GM12878 (cell line): Measurements from ENCODE around the gene FABP7. TPM values are rescaled to one million over a fixed set of nuclear protein-coding genes. Genes with fewer than 3 reads are reported as not detected.

Experiments used
- CUX1 ChIP-seq: IDR thresholded peaks from 2 replicates; pipeline ENCODE4 v1.6.1; 2012; ENCODE audit warnings: improper control_type of control experiment, low read depth, low read length; ENCODE audit not compliant: insufficient replicate concordance
- IRF4 ChIP-seq: IDR thresholded peaks from 2 replicates; pipeline ENCODE4 v1.6.1; 2011; ENCODE audit warnings: low read depth, low read length
- PKNOX1 ChIP-seq: fragments of 450-650 bp; IDR thresholded peaks from 2 replicates; pipeline ENCODE4 v1.6.1; 2016; ENCODE audit warnings: mild to moderate bottlenecking
- SREBF1 ChIP-seq: IDR thresholded peaks from 2 replicates; pipeline ENCODE4 v1.6.1; 2012; ENCODE audit warnings: mild to moderate bottlenecking, low read length
- USF2 ChIP-seq: IDR thresholded peaks from 2 replicates; pipeline ENCODE4 v1.6.1; 2011; ENCODE audit warnings: low read depth, low read length, improper control_type of control experiment, borderline replicate concordance
- ZBED1 ChIP-seq: IDR thresholded peaks from 2 replicates; pipeline ENCODE4 v1.6.1; 2016; ENCODE audit warnings: borderline replicate concordance
- ZBTB33 ChIP-seq: fragments of 450-650 bp; IDR thresholded peaks from 2 replicates; pipeline ENCODE4 v1.6.1; 2017; ENCODE audit warnings: mild to moderate bottlenecking
- polyA plus RNA-seq, 11 experiments: library from polyadenylated mRNA; depleted of rRNA in 4 of 11; unstranded in 6 of 11; stranded (reverse) in 5 of 11; fragments of >200 nt; fragmentation: Nextera tagmentation in 4 of 11; fragmentation: Illumina TruSeq in 1 of 11; extraction: Ambion mirVana in 4 of 11; extraction: Trizol in 1 of 11; gene quantifications; 1 replicate in 1 of 11; 2 replicates in 10 of 11; pipeline versions ENCODE4 v1.2.1 to v1.2.3, GENCODE V29; 2011 to 2016; ENCODE audit warnings: inconsistent platforms in 2 of 11, missing spikeins in 2 of 11, low read depth in 1 of 11
- total RNA-seq, 4 experiments: library from RNA; depleted of rRNA in 3 of 4; stranded (reverse); fragments of >200 nt in 3 of 4; fragmentation: Illumina TruSeq in 1 of 4; extraction: Trizol in 1 of 4; gene quantifications; 2 replicates each; pipeline versions ENCODE4 v1.2.1 to v1.2.3, GENCODE V29; 2013 to 2021

FABP7 gene
- total and polyA plus RNA-seq, 10 of the 15 experiments (the other 5 are each of a cell fraction or from before 2014, with no cell fraction given): not detected

- TF ChIP-seq ZBTB33: no peak
- no peak for TF ChIP-seq IRF4
- no peak for TF ChIP-seq PKNOX1
- TF ChIP-seq CUX1: no peak
- TF ChIP-seq SREBF1: no peak
- no peak for TF ChIP-seq USF2
- no peak for TF ChIP-seq ZBED1
- TF ChIP-seq, all 136 proteins: peak for 0
Observed at GRCh38 chr6:122736163-122736562, 43.4 kb upstream of the FABP7 start (continued).
